SK-N-SH treated with all-trans-retinoic acid at 6 μM for 48 hours (cell line): Measurements from ENCODE around the gene AGPAT1.
"Not testable (repeated sequence)": the region's sequence is repeated elsewhere in the genome, so short reads cannot be mapped to it uniquely, and the experiment has no call there.

Experiments used
- ATAC-seq: fragments of 200-7000 bp; cut with Tn5 transposase; 3 replicates; pipeline ENCODE4 v1.9.1; 2020; ENCODE audit warnings: mild to moderate bottlenecking, moderate library complexity
- ARNTL ChIP-seq: fragments of 450-650 bp; formaldehyde crosslinking; IDR thresholded peaks from 2 replicates; pipeline ENCODE4 v1.5.0; 2020; ENCODE audit warnings: low read depth, mild to moderate bottlenecking, moderate library complexity, borderline replicate concordance
- ESRRG ChIP-seq: fragments of 250-450 bp; sonication (Bioruptor Pico); IDR thresholded peaks from 2 replicates; pipeline ENCODE4 v1.6.1; 2021; ENCODE audit warnings: mild to moderate bottlenecking
- GLIS3 ChIP-seq: fragments of 250-450 bp; sonication (Bioruptor Pico); IDR thresholded peaks from 2 replicates; pipeline ENCODE4 v1.5.0; 2020; ENCODE audit warnings: mild to moderate bottlenecking, moderate library complexity
- RARB ChIP-seq: fragments of 250-450 bp; sonication (Bioruptor Pico); IDR thresholded peaks from 2 replicates; pipeline ENCODE4 v1.8.0; 2021; ENCODE audit warnings: mild to moderate bottlenecking, moderate library complexity
- SNAI2 ChIP-seq: fragments of 250-450 bp; sonication (Bioruptor Pico); IDR thresholded peaks from 2 replicates; pipeline ENCODE4 v1.5.0; 2020; ENCODE audit warnings: mild to moderate bottlenecking, moderate library complexity
- TCF4 ChIP-seq: fragments of 250-450 bp; sonication (Bioruptor Pico); IDR thresholded peaks from 2 replicates; pipeline ENCODE4 v1.8.0; 2021; ENCODE audit warnings: mild to moderate bottlenecking, moderate library complexity, borderline replicate concordance
- TOX ChIP-seq: fragments of 250-450 bp; sonication (Bioruptor Pico); IDR thresholded peaks from 2 replicates; pipeline ENCODE4 v1.8.0; 2021; ENCODE audit warnings: mild to moderate bottlenecking, moderate library complexity, borderline replicate concordance
- TSHZ2 ChIP-seq: fragments of 250-450 bp; sonication (Bioruptor Pico); IDR thresholded peaks from 2 replicates; pipeline ENCODE4 v1.5.0; 2020; ENCODE audit warnings: mild to moderate bottlenecking, moderate library complexity
- ZC3H10 ChIP-seq: fragments of 250-450 bp; sonication (Bioruptor Pico); IDR thresholded peaks from 2 replicates; pipeline ENCODE4 v1.5.1; 2021; ENCODE audit warnings: mild to moderate bottlenecking, moderate library complexity
- ZFP3 ChIP-seq: fragments of 250-450 bp; sonication (Bioruptor Pico); IDR thresholded peaks from 2 replicates; pipeline ENCODE4 v1.5.0; 2020; ENCODE audit warnings: mild to moderate bottlenecking, moderate library complexity
- ZFP30 ChIP-seq: fragments of 450-650 bp; formaldehyde crosslinking; IDR thresholded peaks from 2 replicates; pipeline ENCODE4 v1.5.0; 2022; ENCODE audit warnings: mild to moderate bottlenecking, moderate library complexity
- TF ChIP-seq, protein P1 (sequence below): fragments of 250-450 bp; sonication (Bioruptor Pico); IDR thresholded peaks from 2 replicates; pipeline ENCODE4 v1.5.1; 2020; ENCODE audit warnings: low read depth, mild to moderate bottlenecking, moderate library complexity
- TF ChIP-seq, protein P2 (sequence below): fragments of 250-450 bp; sonication (Bioruptor Pico); IDR thresholded peaks from 2 replicates; pipeline ENCODE4 v1.8.0; 2020; ENCODE audit warnings: mild to moderate bottlenecking, moderate library complexity, borderline replicate concordance
- TF ChIP-seq, protein P3 (sequence below): fragments of 250-450 bp; sonication (Bioruptor Pico); IDR thresholded peaks from 2 replicates; pipeline ENCODE4 v1.5.1; 2021; ENCODE audit warnings: mild to moderate bottlenecking, moderate library complexity

The AGPAT1 gene

DNA sequence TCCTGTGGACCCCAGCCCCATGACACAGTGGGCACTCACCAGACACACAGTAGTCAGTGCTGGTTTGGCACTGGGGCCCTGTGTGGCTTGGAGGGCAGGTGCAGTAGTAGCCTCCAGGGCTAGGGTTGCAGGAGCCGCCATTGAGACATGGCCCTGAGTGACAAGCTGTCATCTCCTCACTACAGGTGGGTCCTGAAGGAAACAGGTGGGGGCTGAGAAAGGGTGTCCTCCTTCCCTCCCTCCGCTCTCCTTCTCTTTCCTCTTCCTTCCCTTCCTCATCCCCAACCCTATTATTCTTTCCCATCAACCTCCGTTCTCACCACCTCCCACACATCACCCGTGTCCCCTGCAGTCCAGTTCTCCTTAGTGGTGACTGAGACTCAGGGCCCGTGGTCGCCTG is 37.8 kb upstream of the AGPAT1 start:
- ATAC-seq: no peak
- TF ChIP-seq GLIS3 (CRISPR knock-in tag): no peak
- no peak for TF ChIP-seq TSHZ2 (CRISPR knock-in tag)
- TF ChIP-seq ESRRG (CRISPR knock-in tag): no peak
- TF ChIP-seq TOX: no peak
- TF ChIP-seq, protein P1, sequence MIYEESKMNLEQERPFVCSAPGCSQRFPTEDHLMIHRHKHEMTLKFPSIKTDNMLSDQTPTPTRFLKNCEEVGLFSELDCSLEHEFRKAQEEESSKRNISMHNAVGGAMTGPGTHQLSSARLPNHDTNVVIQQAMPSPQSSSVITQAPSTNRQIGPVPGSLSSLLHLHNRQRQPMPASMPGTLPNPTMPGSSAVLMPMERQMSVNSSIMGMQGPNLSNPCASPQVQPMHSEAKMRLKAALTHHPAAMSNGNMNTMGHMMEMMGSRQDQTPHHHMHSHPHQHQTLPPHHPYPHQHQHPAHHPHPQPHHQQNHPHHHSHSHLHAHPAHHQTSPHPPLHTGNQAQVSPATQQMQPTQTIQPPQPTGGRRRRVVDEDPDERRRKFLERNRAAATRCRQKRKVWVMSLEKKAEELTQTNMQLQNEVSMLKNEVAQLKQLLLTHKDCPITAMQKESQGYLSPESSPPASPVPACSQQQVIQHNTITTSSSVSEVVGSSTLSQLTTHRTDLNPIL (CRISPR knock-in tag): no peak
- no peak for TF ChIP-seq ZFP30 (CRISPR knock-in tag)
- TF ChIP-seq, protein P2, sequence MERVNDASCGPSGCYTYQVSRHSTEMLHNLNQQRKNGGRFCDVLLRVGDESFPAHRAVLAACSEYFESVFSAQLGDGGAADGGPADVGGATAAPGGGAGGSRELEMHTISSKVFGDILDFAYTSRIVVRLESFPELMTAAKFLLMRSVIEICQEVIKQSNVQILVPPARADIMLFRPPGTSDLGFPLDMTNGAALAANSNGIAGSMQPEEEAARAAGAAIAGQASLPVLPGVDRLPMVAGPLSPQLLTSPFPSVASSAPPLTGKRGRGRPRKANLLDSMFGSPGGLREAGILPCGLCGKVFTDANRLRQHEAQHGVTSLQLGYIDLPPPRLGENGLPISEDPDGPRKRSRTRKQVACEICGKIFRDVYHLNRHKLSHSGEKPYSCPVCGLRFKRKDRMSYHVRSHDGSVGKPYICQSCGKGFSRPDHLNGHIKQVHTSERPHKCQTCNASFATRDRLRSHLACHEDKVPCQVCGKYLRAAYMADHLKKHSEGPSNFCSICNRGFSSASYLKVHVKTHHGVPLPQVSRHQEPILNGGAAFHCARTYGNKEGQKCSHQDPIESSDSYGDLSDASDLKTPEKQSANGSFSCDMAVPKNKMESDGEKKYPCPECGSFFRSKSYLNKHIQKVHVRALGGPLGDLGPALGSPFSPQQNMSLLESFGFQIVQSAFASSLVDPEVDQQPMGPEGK (CRISPR knock-in tag): no peak

DNA sequence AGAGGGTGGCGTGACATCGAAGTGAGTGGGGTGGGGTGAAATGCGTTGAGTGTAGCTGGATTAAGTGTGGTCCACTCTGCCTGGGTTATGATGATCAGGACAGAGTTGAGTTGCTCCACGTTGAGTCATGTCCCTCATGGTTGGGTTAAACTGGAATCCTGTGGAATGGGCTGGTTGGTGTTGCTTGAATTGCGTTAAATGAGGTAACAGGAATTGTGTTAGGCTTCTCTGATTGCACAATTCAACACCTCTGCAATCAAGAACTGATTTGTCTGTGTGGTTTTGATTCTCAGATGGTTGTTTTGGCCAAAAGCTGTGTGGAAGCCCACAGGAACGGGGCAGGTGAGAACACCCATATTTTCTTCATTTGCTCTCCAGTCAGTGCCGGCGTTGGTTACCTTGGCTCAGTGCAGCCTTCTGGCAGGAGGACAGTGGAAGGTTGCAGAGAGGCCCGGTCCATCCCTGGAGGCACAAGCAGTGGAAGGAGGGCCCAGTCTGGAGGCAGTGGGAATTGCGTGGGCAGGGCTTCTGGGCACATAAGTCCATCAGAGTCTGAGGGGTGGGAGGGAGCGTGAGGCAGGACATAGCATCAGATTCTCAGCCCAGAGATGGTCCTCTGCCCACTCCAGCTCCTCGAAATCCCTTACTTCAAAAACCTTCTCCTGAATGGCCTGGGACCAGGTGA is 36.3 kb upstream of the AGPAT1 start:
- TF ChIP-seq TCF4 (no peak), RARB (CRISPR knock-in tag) (no peak), ARNTL (CRISPR knock-in tag) (no peak), TSHZ2 (CRISPR knock-in tag) (no peak), ZC3H10 (CRISPR knock-in tag) (no peak), GLIS3 (CRISPR knock-in tag) (no peak), ESRRG (CRISPR knock-in tag) (no peak), TOX (no peak), SNAI2 (CRISPR knock-in tag) (no peak), ZFP3 (CRISPR knock-in tag) (no peak)
- TF ChIP-seq, protein P1 (CRISPR knock-in tag): no peak
- TF ChIP-seq, protein P2 (CRISPR knock-in tag): no peak
- TF ChIP-seq, protein P3, sequence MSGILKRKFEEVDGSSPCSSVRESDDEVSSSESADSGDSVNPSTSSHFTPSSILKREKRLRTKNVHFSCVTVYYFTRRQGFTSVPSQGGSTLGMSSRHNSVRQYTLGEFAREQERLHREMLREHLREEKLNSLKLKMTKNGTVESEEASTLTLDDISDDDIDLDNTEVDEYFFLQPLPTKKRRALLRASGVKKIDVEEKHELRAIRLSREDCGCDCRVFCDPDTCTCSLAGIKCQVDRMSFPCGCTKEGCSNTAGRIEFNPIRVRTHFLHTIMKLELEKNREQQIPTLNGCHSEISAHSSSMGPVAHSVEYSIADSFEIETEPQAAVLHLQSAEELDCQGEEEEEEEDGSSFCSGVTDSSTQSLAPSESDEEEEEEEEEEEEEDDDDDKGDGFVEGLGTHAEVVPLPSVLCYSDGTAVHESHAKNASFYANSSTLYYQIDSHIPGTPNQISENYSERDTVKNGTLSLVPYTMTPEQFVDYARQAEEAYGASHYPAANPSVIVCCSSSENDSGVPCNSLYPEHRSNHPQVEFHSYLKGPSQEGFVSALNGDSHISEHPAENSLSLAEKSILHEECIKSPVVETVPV (CRISPR knock-in tag): no peak
- TF ChIP-seq, all 23 proteins: peak for 0
- no peak for ATAC-seq

GRCh38 chr6:32211432-32211831 is 35.5 kb upstream of the AGPAT1 start:
- ATAC-seq: not testable (repeated sequence)
